Erythroblast (primary cell): ENCODE measurements around the gene LIF.

Experiments used
- GATA1 ChIP-seq: IDR thresholded peaks from 2 replicates; pipeline ENCODE4 v1.6.1; 2011; ENCODE audit warnings: low read depth, mild to moderate bottlenecking, control low read depth, low read length, moderate library complexity
- POLR2A ChIP-seq: IDR thresholded peaks from 2 replicates; pipeline ENCODE4 v1.6.1; 2011; ENCODE audit warnings: mild to moderate bottlenecking, low read length

GRCh38 chr22:30288419-30289140 lies 42.0 kb upstream of the LIF start:
- no peak for TF ChIP-seq POLR2A
- TF ChIP-seq GATA1 = no peak
